H1 (cell line): Measurements from ENCODE around the gene LIMA1. TPM values are rescaled to one million over a fixed set of nuclear protein-coding genes. Genes with fewer than 3 reads are reported as not detected.

Experiments used
- SP4 ChIP-seq: IDR thresholded peaks from 2 replicates; pipeline ENCODE4 v1.6.1; 2012; ENCODE audit warnings: low read length, inconsistent platforms
- polyA plus RNA-seq, 7 experiments: library from polyadenylated mRNA; depleted of rRNA in 3 of 7; stranded (reverse) in 5 of 7; unstranded in 2 of 7; fragments of >200 nt in 5 of 7; fragments of 200-250 nt in 2 of 7; gene quantifications; 1 replicate in 5 of 7; 2 replicates in 1 of 7; 4 replicates in 1 of 7; pipeline versions ENCODE4 v1.2.1 to v1.2.3, GENCODE V29; 2011 to 2013; ENCODE audit warnings: missing spikeins in 2 of 7, mixed read lengths in 2 of 7
- total RNA-seq: library from RNA; stranded (reverse); fragmentation: NEBNext Ultra II Directional; extraction: Animal tissue kit (Norgen Biotek cat#: 25700); gene quantifications from 2 replicates; pipeline ENCODE4 v1.2.1, GENCODE V29; 2021

Gene LIMA1
- total and polyA plus RNA-seq, 2 of the 8 experiments (the other 6 are each of a cell fraction or from before 2014, with no cell fraction given), result 12.7 to 47.6 TPM

- no peak for TF ChIP-seq SP4
These were observed 37.0 kb downstream of the LIMA1 start (continued) for GRCh38 chr12:50246197-50246865.
